Activated naive CD8-positive, alpha-beta T cell treated with anti-CD3 and anti-CD28 coated beads, Interleukin-2, amount 10 ng/mL, durations not matched to agents 7 days and 5 days (primary cell): ENCODE measurements around the gene E2F7. TPM values are rescaled to one million over a fixed set of nuclear protein-coding genes. Genes with fewer than 3 reads are reported as not detected.

Source experiments
- ATAC-seq: fragments of 150-1000 bp; cut with Tn5 transposase; one replicate; pipeline ENCODE4 v1.10.0; 2021; ENCODE audit warnings: low read depth, moderate library complexity
- POLR2A ChIA-PET: fragments of 350-600 bp; sonication (Branson Sonifier 250); formaldehyde crosslinking; loops from one replicate; lab custom pipeline; 2021; ENCODE audit warnings: antibody characterized with exemption; lab: Charles Lee
- DNase-seq: peaks from one replicate; pipeline ENCODE4 v3.0.0; 2021
- H3K27ac Mint-ChIP-seq: one replicate; pipeline ENCODE4 v1.8.0; 2022; ENCODE audit warnings: mild to moderate bottlenecking, mixed read lengths
- H3K27me3 Mint-ChIP-seq: one replicate; pipeline ENCODE4 v1.8.0; 2022; ENCODE audit warnings: mild to moderate bottlenecking, moderate library complexity, mixed read lengths
- H3K36me3 Mint-ChIP-seq: one replicate; pipeline ENCODE4 v1.8.0; 2021; ENCODE audit warnings: mild to moderate bottlenecking, mixed read lengths
- H3K4me1 Mint-ChIP-seq: one replicate; pipeline ENCODE4 v1.8.0; 2021; ENCODE audit warnings: mixed read lengths
- H3K4me3 Mint-ChIP-seq: one replicate; pipeline ENCODE4 v1.8.0; 2022; ENCODE audit warnings: mild to moderate bottlenecking, moderate library complexity, mixed read lengths
- H3K9me3 Mint-ChIP-seq: one replicate; pipeline ENCODE4 v1.8.0; 2021; ENCODE audit warnings: mixed read lengths
- total RNA-seq, 2 experiments: library from RNA; stranded (reverse); gene quantifications; one replicate each; pipeline ENCODE4 v1.2.3, GENCODE V29; 2021

E2F7 gene
- total RNA-seq, 2 experiments from 2014 or later: 15.0 to 20.3 TPM

DNA sequence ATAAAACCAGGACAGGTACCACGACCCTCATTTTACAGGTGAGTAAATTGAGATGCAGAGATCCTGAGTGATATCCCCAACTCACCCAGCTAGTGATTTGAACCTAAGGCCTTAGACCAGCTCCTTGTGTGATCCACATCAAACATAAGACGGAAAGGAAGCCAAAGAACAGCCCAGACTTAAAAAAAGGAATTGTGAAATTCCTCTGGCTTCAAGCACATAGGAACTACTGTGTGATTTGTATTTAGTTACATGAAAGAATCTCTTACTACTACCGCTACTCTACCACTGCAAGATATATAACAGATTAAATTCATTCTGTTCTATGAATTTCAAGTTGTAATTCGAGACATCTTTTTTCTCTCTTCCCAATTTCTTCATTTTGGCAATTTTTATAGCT is 10.5 kb downstream of the E2F7 start:
- DNase-seq: no peak
- Mint-ChIP-seq H3K36me3 (peaks cover 44% of the 10 kb centered on the region), H3K9me3 (no peaks in the 10 kb centered on the region), H3K4me1 (peaks cover 7% of the 10 kb centered on the region), H3K27me3 (no peaks in the 10 kb centered on the region), H3K4me3 (no peak overlapping the region), H3K27ac (no peak overlapping the region)
- POLR2A ChIA-PET: no interaction called here
- ATAC-seq: no peak

- H3K36me3 Mint-ChIP-seq: peaks cover 39% of the 10 kb centered on the region
- no peak for ATAC-seq
- peaks cover 5% of the 10 kb centered on the region for H3K4me1 Mint-ChIP-seq
- no peak overlapping the region for H3K27ac Mint-ChIP-seq
- no peak for DNase-seq
- H3K4me3 Mint-ChIP-seq: no peak overlapping the region
- no peaks in the 10 kb centered on the region for H3K27me3 Mint-ChIP-seq
- no peaks in the 10 kb centered on the region for H3K9me3 Mint-ChIP-seq
- POLR2A ChIA-PET: no interaction called here
These were observed 12.1 kb downstream of the E2F7 start for GRCh38 chr12:77053259-77053658.

DNA sequence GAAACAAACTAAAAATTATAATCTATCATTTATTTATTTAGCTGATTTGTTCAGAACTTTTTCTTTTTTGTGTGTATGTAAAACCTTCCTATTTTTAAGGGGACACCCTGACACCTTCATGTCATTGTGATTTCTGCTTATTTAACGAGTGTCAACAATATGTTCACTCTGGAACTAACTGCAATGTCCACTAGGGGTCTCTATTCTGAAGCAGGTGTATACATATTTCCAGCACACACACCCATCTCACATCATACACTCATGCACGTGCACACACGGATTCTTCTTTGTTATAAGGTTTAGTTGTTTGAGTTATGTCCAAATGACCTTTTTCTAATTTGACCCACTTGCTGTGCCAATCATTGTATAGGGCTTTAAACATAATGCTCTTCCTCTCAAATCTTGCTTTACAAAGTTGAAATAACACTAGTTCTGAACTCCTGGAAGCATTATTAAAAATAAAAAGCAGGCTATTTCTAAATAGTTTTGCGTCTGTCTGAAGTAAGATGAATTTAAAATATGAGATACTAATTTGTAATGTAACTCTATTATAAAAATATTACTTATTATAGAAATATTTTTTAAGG is 15.5 kb downstream of the E2F7 start:
- H3K27ac Mint-ChIP-seq: no peak overlapping the region

DNA sequence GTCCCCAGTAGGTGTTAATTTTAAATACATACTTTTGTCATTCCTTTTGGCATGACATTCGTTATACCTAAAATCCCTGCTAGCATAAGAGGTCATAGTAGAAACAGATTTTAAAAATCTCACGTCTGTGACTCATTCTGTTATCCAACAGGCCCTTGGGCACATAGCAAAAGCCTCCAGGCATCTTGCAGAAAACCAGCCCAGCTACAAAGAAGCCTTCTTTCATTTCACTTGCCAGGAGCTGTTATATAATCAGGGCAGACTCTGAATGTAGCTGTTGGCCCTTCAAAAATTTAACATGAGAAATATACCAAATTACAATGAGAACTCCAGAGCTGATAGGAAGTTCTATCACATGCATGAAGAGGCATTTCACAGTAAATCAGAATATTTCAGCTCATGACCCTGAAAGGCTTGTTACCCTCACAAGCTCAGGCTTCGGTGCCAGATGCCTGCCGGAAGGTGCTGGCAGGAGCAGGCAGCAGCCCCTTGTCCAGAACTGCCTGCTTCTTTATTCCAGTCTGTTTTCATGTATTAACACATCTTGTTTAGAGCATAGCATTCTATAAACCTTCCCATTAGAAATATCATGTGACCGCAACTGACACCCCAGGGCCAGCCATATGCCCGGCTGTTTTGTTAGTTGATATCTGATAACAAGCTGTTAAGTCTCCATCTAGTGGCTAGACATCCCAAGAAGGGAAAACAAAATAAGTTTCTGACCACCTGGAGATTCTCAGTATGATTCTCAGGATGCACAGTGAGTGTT is 17.8 kb downstream of the E2F7 start:
- POLR2A ChIA-PET: no interaction called here
- Mint-ChIP-seq H3K27ac (no peak overlapping the region), H3K4me1 (peaks cover 1% of the 10 kb centered on the region), H3K36me3 (peaks cover 38% of the 10 kb centered on the region), H3K9me3 (no peaks in the 10 kb centered on the region), H3K4me3 (no peak overlapping the region), H3K27me3 (no peaks in the 10 kb centered on the region)
- DNase-seq (no peak), ATAC-seq (no peak)

More for the DNA sequence above, 15.5 kb downstream of the E2F7 start:
- Mint-ChIP-seq H3K9me3 (no peaks in the 10 kb centered on the region), H3K36me3 (peaks cover 31% of the 10 kb centered on the region), H3K27me3 (no peaks in the 10 kb centered on the region), H3K4me1 (peaks cover 1% of the 10 kb centered on the region), H3K4me3 (no peak overlapping the region)
- ATAC-seq (peak; percentile 92), DNase-seq (no peak)
- POLR2A ChIA-PET: no interaction called here

DNA sequence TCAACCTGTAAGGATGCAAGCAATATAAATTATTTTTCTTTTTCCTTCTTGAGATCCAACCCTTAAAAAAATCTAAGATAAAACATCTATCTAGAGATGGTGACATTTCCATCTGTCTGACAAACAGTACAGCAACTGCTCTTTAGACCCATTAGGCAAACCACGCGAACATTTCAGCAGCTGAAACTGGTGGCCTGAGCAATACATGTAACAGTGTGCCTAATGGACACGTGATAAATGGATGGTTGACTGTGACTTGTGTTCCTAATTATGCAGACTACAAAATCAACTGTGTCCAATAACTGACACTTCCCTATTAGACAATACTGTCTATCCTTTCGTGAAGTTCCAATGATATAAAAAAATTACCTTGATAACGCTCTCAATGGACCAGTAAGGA is 18.9 kb downstream of the E2F7 start:
- no peak for ATAC-seq
- H3K4me1 Mint-ChIP-seq: peaks cover 1% of the 10 kb centered on the region
- no peak for DNase-seq
- H3K27me3 Mint-ChIP-seq: no peaks in the 10 kb centered on the region
- H3K27ac Mint-ChIP-seq: no peak overlapping the region
- POLR2A ChIA-PET: no interaction called here
- no peak overlapping the region for H3K4me3 Mint-ChIP-seq
- peaks cover 44% of the 10 kb centered on the region for H3K36me3 Mint-ChIP-seq
- H3K9me3 Mint-ChIP-seq: no peaks in the 10 kb centered on the region

GRCh38 chr12:77045183-77045582 is 20.2 kb downstream of the E2F7 start:
- POLR2A ChIA-PET: no interaction called here
- peaks cover 56% of the 10 kb centered on the region for H3K36me3 Mint-ChIP-seq

DNA sequence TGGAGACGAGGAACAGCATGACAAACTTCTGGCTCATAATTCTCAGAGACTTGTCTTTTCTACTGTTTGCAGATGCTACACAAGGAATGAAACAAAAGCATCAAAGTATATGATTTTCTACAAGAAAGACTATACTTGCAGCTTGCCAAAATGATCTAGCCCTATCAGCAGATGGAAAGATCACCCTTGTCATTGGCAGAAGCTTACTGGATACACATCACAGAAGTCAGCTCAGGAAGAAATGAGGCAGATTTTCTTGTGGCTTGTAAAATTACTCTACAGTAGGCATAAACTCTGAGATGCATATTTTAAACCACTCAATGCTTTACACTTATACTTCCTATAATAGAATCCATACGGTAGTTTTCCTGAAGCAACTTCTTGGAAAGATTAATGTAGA is 20.6 kb downstream of the E2F7 start:
- H3K4me1 Mint-ChIP-seq: peaks cover 1% of the 10 kb centered on the region
- ATAC-seq (no peak), DNase-seq (no peak)
- no peak overlapping the region for H3K27ac Mint-ChIP-seq
- H3K4me3 Mint-ChIP-seq: no peak overlapping the region
- peaks cover 58% of the 10 kb centered on the region for H3K36me3 Mint-ChIP-seq
- POLR2A ChIA-PET: no interaction called here
- H3K9me3 Mint-ChIP-seq: no peaks in the 10 kb centered on the region
- H3K27me3 Mint-ChIP-seq: no peaks in the 10 kb centered on the region

More at GRCh38 chr12:77045183-77045582, 20.2 kb downstream of the E2F7 start:
- H3K9me3 Mint-ChIP-seq: no peaks in the 10 kb centered on the region
- DNase-seq: no peak
- H3K4me1 Mint-ChIP-seq: peaks cover 1% of the 10 kb centered on the region
- no peak overlapping the region for H3K4me3 Mint-ChIP-seq
- no peak for ATAC-seq
- no peaks in the 10 kb centered on the region for H3K27me3 Mint-ChIP-seq
- no peak overlapping the region for H3K27ac Mint-ChIP-seq

- no peaks in the 10 kb centered on the region for H3K27me3 Mint-ChIP-seq
- H3K4me1 Mint-ChIP-seq: peaks cover 1% of the 10 kb centered on the region
- DNase-seq: no peak
- H3K27ac Mint-ChIP-seq: no peak overlapping the region
- peaks cover 4% of the 10 kb centered on the region for H3K9me3 Mint-ChIP-seq
- POLR2A ChIA-PET: no interaction called here
- no peak overlapping the region for H3K4me3 Mint-ChIP-seq
- ATAC-seq: no peak
- peaks cover 67% of the 10 kb centered on the region for H3K36me3 Mint-ChIP-seq
These were observed 22.5 kb downstream of the E2F7 start for GRCh38 chr12:77042833-77043232.

GRCh38 chr12:77040231-77040630 is 25.1 kb downstream of the E2F7 start:
- Mint-ChIP-seq H3K9me3 (peaks cover 4% of the 10 kb centered on the region), H3K27me3 (no peaks in the 10 kb centered on the region), H3K4me3 (no peak overlapping the region), H3K36me3 (peaks cover 76% of the 10 kb centered on the region), H3K4me1 (peaks cover 1% of the 10 kb centered on the region), H3K27ac (no peak overlapping the region)
- ATAC-seq: no peak
- POLR2A ChIA-PET: no interaction called here
- DNase-seq: no peak

DNA sequence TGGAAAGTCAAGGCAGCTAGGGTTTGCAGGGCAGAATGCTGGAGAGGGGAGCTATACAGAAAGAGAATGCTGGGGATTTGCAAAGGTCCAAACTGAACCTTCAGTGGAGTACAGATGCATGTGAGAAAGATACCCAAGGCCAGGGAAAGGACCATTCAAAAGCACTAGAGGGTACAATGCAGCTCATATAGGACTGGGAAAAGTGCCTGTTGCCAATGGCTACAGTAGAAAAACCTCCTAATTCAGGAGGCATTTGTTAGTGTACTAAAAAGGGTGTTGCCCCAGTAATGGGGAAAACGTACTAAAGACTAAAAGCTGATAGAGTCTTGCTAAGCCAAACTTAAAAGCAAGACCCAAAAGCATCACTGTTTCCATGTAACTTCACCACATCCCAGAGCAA is 30.1 kb downstream of the E2F7 start:
- ATAC-seq (no peak), DNase-seq (no peak)
- Mint-ChIP-seq H3K27ac (no peak overlapping the region), H3K4me3 (no peak overlapping the region), H3K4me1 (no peaks in the 10 kb centered on the region), H3K36me3 (peaks cover 68% of the 10 kb centered on the region), H3K27me3 (no peaks in the 10 kb centered on the region), H3K9me3 (peaks cover 4% of the 10 kb centered on the region)
- POLR2A ChIA-PET: no interaction called here

DNA sequence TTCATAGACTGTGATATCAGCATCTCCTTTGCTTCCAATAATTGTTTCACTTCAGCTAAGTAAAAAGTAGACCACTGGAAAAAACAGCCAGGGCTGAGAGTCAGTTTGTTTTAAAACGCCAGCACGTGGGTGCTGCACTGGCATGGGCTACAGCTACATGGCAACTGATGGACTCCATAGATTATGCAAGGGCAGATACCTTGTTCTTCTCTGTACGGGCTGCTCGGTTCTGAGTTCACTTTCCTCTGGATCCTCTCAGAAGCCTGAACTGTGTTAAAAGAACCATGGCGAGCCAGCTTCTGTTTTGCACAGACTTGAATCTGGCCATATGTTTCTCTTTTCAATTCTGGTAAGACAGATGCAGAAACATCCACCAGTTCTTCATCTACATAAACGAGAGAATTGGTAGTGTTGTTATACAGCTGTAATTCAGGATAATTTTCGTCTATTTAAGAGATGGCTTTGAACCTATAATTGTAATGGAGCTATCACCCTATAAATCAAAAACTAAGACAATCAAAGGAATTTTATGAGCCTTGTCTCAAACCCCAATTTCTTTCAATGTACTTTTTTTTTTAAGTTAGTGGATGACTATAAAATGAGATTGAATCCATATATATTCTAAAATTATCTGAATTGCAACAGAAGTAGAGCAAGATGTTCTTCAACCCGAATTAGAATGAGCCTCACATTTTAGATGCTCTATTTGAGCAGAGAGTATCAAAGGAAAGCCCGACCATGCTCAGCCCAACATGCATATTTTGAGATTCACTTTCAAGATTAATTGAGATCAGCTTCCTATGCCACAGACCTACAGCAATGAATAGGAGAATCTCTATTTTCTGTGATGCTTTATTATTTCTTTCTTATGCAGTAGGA is 31.5 kb downstream of the E2F7 start:
- no peaks in the 10 kb centered on the region for H3K4me1 Mint-ChIP-seq
- H3K27me3 Mint-ChIP-seq: no peaks in the 10 kb centered on the region
- ATAC-seq: no peak
- H3K9me3 Mint-ChIP-seq: peaks cover 4% of the 10 kb centered on the region
- no peak overlapping the region for H3K27ac Mint-ChIP-seq
- peaks cover 65% of the 10 kb centered on the region for H3K36me3 Mint-ChIP-seq
- H3K4me3 Mint-ChIP-seq: no peak overlapping the region
- DNase-seq: no peak
- POLR2A ChIA-PET: no interaction called here

GRCh38 chr12:77032406-77032805 is 33.0 kb downstream of the E2F7 start:
- no peaks in the 10 kb centered on the region for H3K9me3 Mint-ChIP-seq
- POLR2A ChIA-PET: no interaction called here
- H3K27me3 Mint-ChIP-seq: no peaks in the 10 kb centered on the region
- no peak for DNase-seq
- no peak for ATAC-seq
- H3K36me3 Mint-ChIP-seq: peaks cover 59% of the 10 kb centered on the region
- no peak overlapping the region for H3K27ac Mint-ChIP-seq
- no peak overlapping the region for H3K4me3 Mint-ChIP-seq
- H3K4me1 Mint-ChIP-seq: no peaks in the 10 kb centered on the region

DNA sequence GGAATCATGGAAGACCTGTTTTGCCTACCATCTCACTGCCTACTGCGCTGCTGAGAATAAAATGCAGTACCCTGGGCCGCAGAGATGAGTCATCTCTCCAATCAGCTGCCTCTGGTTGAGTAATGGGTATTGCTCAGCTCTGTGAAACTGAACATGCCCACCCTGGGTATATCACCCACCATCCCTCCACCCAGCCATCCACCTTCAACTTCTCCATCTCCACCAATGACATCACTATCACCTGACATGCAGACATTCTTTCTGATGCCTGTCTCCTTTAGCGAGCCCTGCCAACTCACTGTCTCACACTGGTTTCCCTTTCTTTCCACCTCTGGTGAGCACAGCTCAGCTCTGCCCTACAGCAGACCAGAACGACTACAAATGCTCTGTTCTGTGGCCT is 33.6 kb downstream of the E2F7 start:
- Mint-ChIP-seq H3K27ac (no peak overlapping the region), H3K36me3 (peaks cover 53% of the 10 kb centered on the region), H3K27me3 (no peaks in the 10 kb centered on the region), H3K9me3 (no peaks in the 10 kb centered on the region), H3K4me1 (no peaks in the 10 kb centered on the region), H3K4me3 (no peak overlapping the region)
- POLR2A ChIA-PET: no interaction called here
- no peak for DNase-seq
- ATAC-seq: no peak
